Activated B cell treated with CpG ODN at 0.5 μM for 24 hours (primary cell): ENCODE measurements around the gene HSD17B13. TPM values are rescaled to one million over a fixed set of nuclear protein-coding genes. Genes with fewer than 3 reads are reported as not detected.

Experiments
- ATAC-seq: fragments of 200-7000 bp; cut with Tn5 transposase; one replicate; pipeline ENCODE4 v1.10.0; 2021; ENCODE audit warnings: low read depth, mild to moderate bottlenecking, moderate library complexity
- CTCF ChIA-PET: fragments of 350-600 bp; sonication (Branson Sonifier 250); formaldehyde crosslinking; loops from one replicate; lab custom pipeline; 2021; ENCODE audit warnings: antibody characterized with exemption; lab: Charles Lee
- POLR2A ChIA-PET: fragments of 350-600 bp; sonication (Branson Sonifier 250); formaldehyde crosslinking; loops from one replicate; lab custom pipeline; 2021; ENCODE audit warnings: antibody characterized with exemption; lab: Charles Lee
- DNase-seq: peaks from one replicate; pipeline ENCODE4 v3.0.0; 2022
- H3K27ac Mint-ChIP-seq: one replicate; pipeline ENCODE4 v1.8.0; 2020; ENCODE audit warnings: mixed read lengths
- H3K27me3 Mint-ChIP-seq: one replicate; pipeline ENCODE4 v1.8.0; 2021; ENCODE audit warnings: mixed read lengths
- H3K36me3 Mint-ChIP-seq: one replicate; pipeline ENCODE4 v1.8.0; 2021; ENCODE audit warnings: low read depth, mixed read lengths
- H3K4me1 Mint-ChIP-seq: one replicate; pipeline ENCODE4 v1.8.0; 2021; ENCODE audit warnings: mixed read lengths
- H3K4me3 Mint-ChIP-seq: one replicate; pipeline ENCODE4 v1.8.0; 2020; ENCODE audit warnings: mild to moderate bottlenecking, mixed read lengths
- H3K9me3 Mint-ChIP-seq: one replicate; pipeline ENCODE4 v1.8.0; 2020; ENCODE audit warnings: mixed read lengths
- intact Hi-C: fragments of 100-400 bp; cut with micrococcal nuclease; formaldehyde crosslinking; loops from one replicate; pipeline ENCODE4 v1.15.1; 2024
- total RNA-seq: library from RNA; stranded (reverse); gene quantifications from 2 replicates; pipeline ENCODE4 v1.2.3, GENCODE V29; 2022
- TF ChIP-seq, protein P1 (sequence below): fragments of 200-600 bp; IDR thresholded peaks from one replicate; pipeline ENCODE4 v1.8.0; 2022; ENCODE audit warnings: antibody characterized with exemption, mild to moderate bottlenecking

The HSD17B13 gene
- total RNA-seq, 1 donor from 2014 or later = 0.35 TPM

DNA sequence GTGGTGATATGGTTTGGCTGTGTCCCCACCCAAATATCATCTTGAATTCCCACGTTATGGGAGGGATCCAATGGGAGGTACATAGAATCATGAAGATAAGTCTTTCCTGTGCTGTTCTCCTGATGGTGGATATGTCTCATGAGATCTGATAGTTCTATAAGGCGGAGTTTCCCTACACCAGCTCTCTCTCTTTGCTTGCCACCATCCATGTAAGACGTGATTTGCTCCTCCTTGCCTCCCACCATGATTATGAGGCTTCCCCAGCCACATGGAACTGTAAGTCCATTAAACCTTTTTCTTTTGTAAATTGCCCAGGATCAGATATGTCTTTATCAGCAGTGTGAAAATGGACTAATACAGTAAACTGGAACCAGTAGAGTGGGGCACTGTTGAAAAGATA is 39.5 kb downstream of the HSD17B13 start:
- intact Hi-C loops = no loop called here
- peaks cover 1% of the 10 kb centered on the region for H3K36me3 Mint-ChIP-seq
- H3K9me3 Mint-ChIP-seq = peaks cover 23% of the 10 kb centered on the region
- no peak overlapping the region for H3K4me3 Mint-ChIP-seq
- DNase-seq = no peak
- TF ChIP-seq, protein P1, sequence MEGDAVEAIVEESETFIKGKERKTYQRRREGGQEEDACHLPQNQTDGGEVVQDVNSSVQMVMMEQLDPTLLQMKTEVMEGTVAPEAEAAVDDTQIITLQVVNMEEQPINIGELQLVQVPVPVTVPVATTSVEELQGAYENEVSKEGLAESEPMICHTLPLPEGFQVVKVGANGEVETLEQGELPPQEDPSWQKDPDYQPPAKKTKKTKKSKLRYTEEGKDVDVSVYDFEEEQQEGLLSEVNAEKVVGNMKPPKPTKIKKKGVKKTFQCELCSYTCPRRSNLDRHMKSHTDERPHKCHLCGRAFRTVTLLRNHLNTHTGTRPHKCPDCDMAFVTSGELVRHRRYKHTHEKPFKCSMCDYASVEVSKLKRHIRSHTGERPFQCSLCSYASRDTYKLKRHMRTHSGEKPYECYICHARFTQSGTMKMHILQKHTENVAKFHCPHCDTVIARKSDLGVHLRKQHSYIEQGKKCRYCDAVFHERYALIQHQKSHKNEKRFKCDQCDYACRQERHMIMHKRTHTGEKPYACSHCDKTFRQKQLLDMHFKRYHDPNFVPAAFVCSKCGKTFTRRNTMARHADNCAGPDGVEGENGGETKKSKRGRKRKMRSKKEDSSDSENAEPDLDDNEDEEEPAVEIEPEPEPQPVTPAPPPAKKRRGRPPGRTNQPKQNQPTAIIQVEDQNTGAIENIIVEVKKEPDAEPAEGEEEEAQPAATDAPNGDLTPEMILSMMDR = no peak
- no peak for ATAC-seq
- ChIA-PET CTCF (no interaction called here), POLR2A (no interaction called here)
- no peaks in the 10 kb centered on the region for H3K4me1 Mint-ChIP-seq
- H3K27ac Mint-ChIP-seq = no peak overlapping the region
- H3K27me3 Mint-ChIP-seq = peaks cover under 1% of the 10 kb centered on the region

DNA sequence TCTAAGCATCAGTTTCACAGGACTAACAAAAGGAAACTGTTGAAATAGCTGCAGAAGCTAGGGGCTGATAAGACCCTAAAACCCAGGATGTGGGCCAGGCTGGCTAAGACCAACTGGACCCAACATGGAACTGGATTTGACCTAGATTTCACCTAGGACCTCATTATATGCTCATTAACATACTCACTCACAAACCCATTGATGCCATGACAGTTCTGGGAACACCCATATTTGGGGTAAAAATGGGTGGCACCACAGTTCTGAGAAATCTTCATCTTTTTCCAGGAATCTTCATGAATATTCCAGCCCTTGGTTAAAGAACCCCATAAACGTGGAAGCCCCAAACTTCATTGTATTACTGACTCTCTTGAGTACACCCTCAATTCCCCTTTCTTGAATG is 41.1 kb downstream of the HSD17B13 start:
- H3K36me3 Mint-ChIP-seq = peaks cover 1% of the 10 kb centered on the region
- DNase-seq = no peak
- TF ChIP-seq, protein P1 = no peak
- peaks cover 4% of the 10 kb centered on the region for H3K27me3 Mint-ChIP-seq
- no peaks in the 10 kb centered on the region for H3K4me1 Mint-ChIP-seq
- POLR2A ChIA-PET = no interaction called here
- no peak overlapping the region for H3K27ac Mint-ChIP-seq
- H3K9me3 Mint-ChIP-seq = peaks cover 19% of the 10 kb centered on the region
- CTCF ChIA-PET = no interaction called here
- no peak overlapping the region for H3K4me3 Mint-ChIP-seq
- intact Hi-C loops = no loop called here
- no peak for ATAC-seq

DNA sequence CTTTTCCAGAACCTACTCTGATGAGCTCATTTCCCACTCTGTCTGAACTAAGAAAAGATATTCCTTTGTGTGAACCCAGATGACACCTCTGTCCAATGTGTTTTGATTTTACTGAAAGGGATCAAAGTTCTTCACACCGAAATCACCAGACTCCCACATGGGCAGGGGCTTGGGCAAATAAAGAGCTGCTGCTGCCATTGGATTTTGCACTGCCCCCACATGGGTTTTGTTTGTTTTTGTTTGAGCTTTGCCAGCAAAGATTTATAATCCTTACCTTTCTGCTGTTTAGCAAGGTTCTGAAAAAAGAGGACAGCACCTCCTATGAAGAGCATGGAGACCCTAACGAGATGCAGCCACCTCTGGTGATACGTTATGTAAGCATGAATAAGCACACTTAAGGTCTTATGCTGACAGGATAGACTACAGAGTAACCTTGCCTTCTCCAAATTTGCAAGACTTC is 44.3 kb downstream of the HSD17B13 start:
- TF ChIP-seq, protein P1 = no peak
- H3K27me3 Mint-ChIP-seq = peaks cover 5% of the 10 kb centered on the region
- ATAC-seq (no peak), DNase-seq (no peak)
- H3K4me1 Mint-ChIP-seq = peaks cover 2% of the 10 kb centered on the region
- no peaks in the 10 kb centered on the region for H3K36me3 Mint-ChIP-seq
- intact Hi-C loops = no loop called here
- no peak overlapping the region for H3K4me3 Mint-ChIP-seq
- no peak overlapping the region for H3K27ac Mint-ChIP-seq
- H3K9me3 Mint-ChIP-seq = no peaks in the 10 kb centered on the region
- ChIA-PET POLR2A (no interaction called here), CTCF (interaction anchor here (0.7 kb wide), 1 partner anchor 128 kb away, joined by 3 read pairs; no protein-coding TSS in a partner anchor)

DNA sequence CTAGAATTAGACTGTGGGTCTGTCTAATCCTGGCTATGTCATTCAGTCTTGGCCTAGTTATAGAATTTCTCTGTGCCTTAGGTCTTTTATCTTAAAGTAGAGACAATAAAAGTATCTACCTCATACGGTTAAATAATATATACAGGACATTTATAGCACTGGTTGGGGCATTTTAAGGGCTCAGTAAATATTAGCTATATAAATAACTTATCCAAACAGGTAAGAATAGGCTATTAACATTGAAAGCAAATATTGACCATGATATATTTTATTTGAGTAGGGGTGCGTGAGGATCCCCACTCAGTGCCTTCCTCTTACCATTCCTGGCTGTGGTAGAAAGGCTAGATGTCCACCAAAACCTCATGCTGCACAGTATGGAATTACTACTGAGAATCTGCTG is 47.4 kb downstream of the HSD17B13 start:
- ChIA-PET POLR2A (no interaction called here), CTCF (no interaction called here)

DNA sequence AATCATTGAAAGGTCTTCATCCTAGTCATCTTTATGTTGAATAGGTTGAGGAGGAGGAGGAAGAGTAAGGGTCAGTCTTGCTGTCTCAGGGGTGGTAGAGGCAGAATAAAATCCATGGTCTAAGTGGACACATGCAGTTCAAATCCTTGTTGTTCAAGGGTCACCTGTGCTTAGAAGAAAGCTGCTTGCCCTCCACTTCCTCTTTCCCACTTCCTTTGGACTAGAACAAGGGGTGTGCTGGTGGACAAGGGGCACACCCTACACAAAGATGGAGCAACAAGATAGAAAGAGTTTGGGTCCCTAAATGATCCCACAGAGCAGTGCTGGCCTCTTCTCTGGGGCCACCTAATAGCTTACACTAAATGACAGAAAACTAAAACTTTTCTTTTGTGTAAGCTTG is 47.9 kb downstream of the HSD17B13 start:
- intact Hi-C loops = no loop called here
- POLR2A ChIA-PET = no interaction called here
- TF ChIP-seq, protein P1 = no peak
- CTCF ChIA-PET = no interaction called here
- DNase-seq (no peak), ATAC-seq (no peak)
- H3K27me3 Mint-ChIP-seq = peaks cover 5% of the 10 kb centered on the region
- H3K4me1 Mint-ChIP-seq = peaks cover 2% of the 10 kb centered on the region
- H3K36me3 Mint-ChIP-seq = no peaks in the 10 kb centered on the region
- no peaks in the 10 kb centered on the region for H3K9me3 Mint-ChIP-seq
- H3K4me3 Mint-ChIP-seq = no peak overlapping the region
- H3K27ac Mint-ChIP-seq = no peak overlapping the region

More for the DNA sequence above, 47.4 kb downstream of the HSD17B13 start:
- Mint-ChIP-seq H3K4me3 (no peak overlapping the region), H3K36me3 (no peaks in the 10 kb centered on the region), H3K9me3 (no peaks in the 10 kb centered on the region), H3K4me1 (peaks cover 2% of the 10 kb centered on the region), H3K27ac (no peak overlapping the region), H3K27me3 (peaks cover 5% of the 10 kb centered on the region)
- ATAC-seq = no peak
- TF ChIP-seq, protein P1 = no peak
- intact Hi-C loops = no loop called here
- DNase-seq = no peak
